ENCODE measurements around the gene LRRC53. TPM values are rescaled to one million over a fixed set of nuclear protein-coding genes. Genes with fewer than 3 reads are reported as not detected.

Gene LRRC53, protein sequence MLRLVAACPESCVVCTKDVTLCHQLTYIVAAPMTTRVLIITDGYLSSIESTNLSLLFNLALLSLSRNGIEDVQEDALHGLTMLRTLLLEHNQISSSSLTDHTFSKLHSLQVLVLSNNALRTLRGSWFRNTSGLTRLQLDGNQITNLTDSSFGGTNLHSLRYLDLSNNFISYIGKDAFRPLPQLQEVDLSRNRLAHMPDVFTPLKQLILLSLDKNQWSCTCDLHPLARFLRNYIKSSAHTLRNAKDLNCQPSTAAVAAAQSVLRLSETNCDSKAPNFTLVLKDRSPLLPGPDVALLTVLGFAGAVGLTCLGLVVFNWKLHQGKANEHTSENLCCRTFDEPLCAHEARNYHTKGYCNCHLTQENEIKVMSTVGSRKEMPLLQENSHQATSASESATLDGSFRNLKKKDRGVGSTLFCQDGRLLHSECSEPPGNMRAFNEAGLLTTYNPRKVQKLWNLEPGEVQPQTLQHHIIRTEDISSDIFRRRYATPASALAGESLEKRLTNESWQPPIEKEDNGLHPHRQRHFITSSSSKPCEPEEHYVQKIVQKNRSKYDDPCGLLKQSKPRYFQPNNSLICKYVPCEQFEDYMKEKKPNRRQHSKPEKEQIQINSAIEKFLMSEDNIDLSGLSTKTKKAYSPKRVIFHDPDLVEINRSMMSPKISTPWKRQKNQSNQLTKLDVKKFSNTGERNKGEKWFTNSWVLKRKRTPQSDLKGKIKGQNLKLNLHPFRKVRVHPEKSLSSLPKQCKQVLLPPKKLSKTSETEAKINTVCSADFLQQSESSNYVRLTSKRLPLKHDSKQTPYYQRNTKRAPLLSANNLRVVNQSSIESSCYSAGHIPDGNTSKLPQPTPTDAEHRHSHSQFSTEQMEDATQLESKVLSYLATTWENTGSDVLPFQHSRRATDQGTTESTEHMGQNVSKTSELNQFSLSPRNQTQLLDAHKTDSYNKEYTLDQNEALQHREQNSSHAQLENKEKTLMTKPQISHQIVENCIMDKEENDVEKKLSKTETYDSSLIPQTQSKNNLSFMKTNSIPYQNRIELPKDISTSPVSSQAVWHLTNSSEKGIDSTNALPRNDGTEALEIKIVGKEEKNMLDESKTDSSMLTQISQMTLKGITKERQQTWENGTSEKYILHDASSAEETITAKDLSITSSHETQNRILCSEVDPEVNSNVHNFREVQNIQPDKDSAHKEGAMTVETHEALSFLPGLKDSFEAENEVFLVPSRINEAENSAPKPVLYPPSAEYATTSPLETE
- not detected for total RNA-seq

DNA sequence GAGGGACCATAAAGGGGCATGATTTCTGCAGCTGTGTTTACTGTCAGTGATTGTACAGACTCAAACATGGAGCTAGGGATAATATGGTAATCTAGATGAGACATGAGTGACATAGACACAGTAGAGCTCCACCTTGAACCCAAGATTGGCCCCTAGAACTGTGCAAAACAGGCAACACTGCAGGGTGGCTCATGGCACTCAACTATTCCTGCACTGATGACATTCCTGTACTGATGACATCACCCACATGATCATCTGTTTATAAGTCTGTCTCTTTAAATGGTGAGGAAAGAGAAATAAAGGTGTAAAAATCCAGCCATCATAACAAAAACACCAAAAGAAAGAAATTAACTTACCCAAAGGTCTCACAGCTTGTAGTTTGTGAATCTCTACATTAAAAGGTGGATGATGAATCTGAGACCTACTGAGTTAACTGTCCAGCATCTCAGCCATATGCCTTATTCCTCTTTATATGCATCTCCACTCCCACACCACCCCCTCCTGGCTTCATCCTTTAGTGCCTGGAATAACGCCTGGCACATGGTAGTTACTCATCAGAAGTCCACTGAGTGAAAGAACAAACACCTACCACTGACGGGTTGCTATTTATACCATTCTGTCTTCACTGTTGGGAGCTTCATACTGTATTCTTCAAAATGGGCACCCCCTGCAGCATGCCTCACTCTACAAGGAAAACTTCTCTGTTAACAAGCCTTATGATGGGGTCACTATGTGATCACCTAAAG, at the start of gene LRRC53:
Gene LRRC53, minus strand, starts transcription at position 442 of the 746 bp plus-strand sequence. CDS start 29,262 bp downstream, outside the sequence.

Other genes with a start within 250 kb of the LRRC53 start
- gene ERICH3, start 161.2 kb upstream of the LRRC53 start, total RNA-seq: not detected
- gene CRYZ, start 220.4 kb upstream of the LRRC53 start, total RNA-seq: 10 to 100 TPM; 13.5 to 14.7 TPM
- gene TYW3, start 220.5 kb upstream of the LRRC53 start, total RNA-seq: 10 to 100 TPM; 20.2 TPM